Measurements from ENCODE around the gene ZSCAN10. TPM values are rescaled to one million over a fixed set of nuclear protein-coding genes. Genes with fewer than 3 reads are reported as not detected.

Gene ZSCAN10
- polyA plus RNA-seq, 1 donor from 2014 or later, result not detected

- Mint-ChIP-seq H3K36me3 (no peaks in the 10 kb centered on the region), H3K27ac (peak overlapping the region; percentile 2 to 47 (median 14)), H3K4me3 (peak overlapping the region; percentile 39 to 92 (median 84)), H3K9me3 (no peaks in the 10 kb centered on the region), H3K27me3 (no peaks in the 10 kb centered on the region), H3K4me1 (peaks cover 22 to 32% (median 24%) of the 10 kb centered on the region in 3 donors)
These were observed 2.9 kb upstream of the ZSCAN10 start for GRCh38 chr16:3101841-3102470.

- Mint-ChIP-seq H3K27ac (peak overlapping the region; percentile 14 to 47 (median 46)), H3K36me3 (no peaks in the 10 kb centered on the region), H3K9me3 (no peaks in the 10 kb centered on the region), H3K27me3 (no peaks in the 10 kb centered on the region), H3K4me1 (peaks cover 24 to 32% (median 24%) of the 10 kb centered on the region in 3 donors), H3K4me3 (peak overlapping the region; percentile 77 to 92 (median 84))
These were observed 2.1 kb upstream of the ZSCAN10 start for GRCh38 chr16:3101018-3101840.

- Mint-ChIP-seq H3K4me1 (peaks cover 22 to 33% (median 30%) of the 10 kb centered on the region in 3 donors), H3K4me3 (peak overlapping the region; percentile 77 to 93 (median 88)), H3K27me3 (no peaks in the 10 kb centered on the region), H3K27ac (peak overlapping the region; percentile 63 to 95 (median 84)), H3K36me3 (no peaks in the 10 kb centered on the region), H3K9me3 (no peaks in the 10 kb centered on the region)
These were observed 822 bp upstream of the ZSCAN10 start for GRCh38 chr16:3099732-3100499.

- Mint-ChIP-seq H3K27ac (peak overlapping the region in 1 of 3 donors; percentile 63), H3K4me3 (peak overlapping the region in 2 of 4 donors; percentile 12 to 84), H3K4me1 (peaks cover 26 to 38% (median 36%) of the 10 kb centered on the region in 3 donors), H3K9me3 (no peaks in the 10 kb centered on the region), H3K27me3 (no peaks in the 10 kb centered on the region), H3K36me3 (no peaks in the 10 kb centered on the region)
These were observed 269 bp upstream of the ZSCAN10 start for GRCh38 chr16:3099395-3099731.

GRCh38 chr16:3097266-3097665 is 1.8 kb downstream of the ZSCAN10 start:
- H3K36me3 Mint-ChIP-seq, result no peaks in the 10 kb centered on the region
- H3K27ac Mint-ChIP-seq, result no peak overlapping the region
- H3K4me1 Mint-ChIP-seq, result peaks cover 28 to 30% (median 30%) of the 10 kb centered on the region in 3 donors
- no peak overlapping the region for H3K4me3 Mint-ChIP-seq
- H3K27me3 Mint-ChIP-seq, result no peaks in the 10 kb centered on the region
- H3K9me3 Mint-ChIP-seq, result no peaks in the 10 kb centered on the region

GRCh38 chr16:3096362-3096761 is 2.7 kb downstream of the ZSCAN10 start:
- H3K4me1 Mint-ChIP-seq, result peaks cover 21 to 29% (median 26%) of the 10 kb centered on the region in 3 donors
- H3K27me3 Mint-ChIP-seq, result no peaks in the 10 kb centered on the region
- H3K36me3 Mint-ChIP-seq, result no peaks in the 10 kb centered on the region
- peak overlapping the region in 1 of 3 donors; percentile 85 for H3K27ac Mint-ChIP-seq
- no peaks in the 10 kb centered on the region for H3K9me3 Mint-ChIP-seq
- H3K4me3 Mint-ChIP-seq, result no peak overlapping the region

- Mint-ChIP-seq H3K27ac (peak overlapping the region in 1 of 3 donors; percentile 85), H3K4me1 (peaks cover 17 to 26% (median 22%) of the 10 kb centered on the region in 3 donors), H3K36me3 (no peaks in the 10 kb centered on the region), H3K9me3 (no peaks in the 10 kb centered on the region), H3K4me3 (peak overlapping the region in 2 of 4 donors; percentile 61 to 73), H3K27me3 (no peaks in the 10 kb centered on the region)
These were observed 3.2 kb downstream of the ZSCAN10 start for GRCh38 chr16:3095869-3096268.

- Mint-ChIP-seq H3K9me3 (no peaks in the 10 kb centered on the region), H3K4me3 (peak overlapping the region in 1 of 4 donors; percentile 0), H3K4me1 (peaks cover 13 to 17% (median 16%) of the 10 kb centered on the region in 3 donors), H3K36me3 (no peaks in the 10 kb centered on the region), H3K27ac (peak overlapping the region; percentile 47 to 83 (median 59)), H3K27me3 (no peaks in the 10 kb centered on the region)
These were observed 4.6 kb downstream of the ZSCAN10 start for GRCh38 chr16:3094289-3095027.

- Mint-ChIP-seq H3K4me1 (peaks cover 12 to 16% (median 13%) of the 10 kb centered on the region in 3 donors), H3K27ac (no peak overlapping the region), H3K4me3 (no peak overlapping the region), H3K36me3 (no peaks in the 10 kb centered on the region), H3K27me3 (peaks cover 3% of the 10 kb centered on the region), H3K9me3 (no peaks in the 10 kb centered on the region)
These were observed 6.6 kb downstream of the ZSCAN10 start for GRCh38 chr16:3092501-3092941.

GRCh38 chr16:3091551-3091950 is 7.5 kb downstream of the ZSCAN10 start:
- Mint-ChIP-seq H3K4me1 (peaks cover 12 to 14% (median 13%) of the 10 kb centered on the region in 3 donors), H3K27ac (no peak overlapping the region), H3K27me3 (peaks cover 3% of the 10 kb centered on the region), H3K9me3 (no peaks in the 10 kb centered on the region), H3K36me3 (no peaks in the 10 kb centered on the region), H3K4me3 (no peak overlapping the region)

- Mint-ChIP-seq H3K27ac (no peak overlapping the region), H3K4me1 (peaks cover 5 to 9% (median 6%) of the 10 kb centered on the region in 3 donors), H3K27me3 (peaks cover 3% of the 10 kb centered on the region), H3K36me3 (no peaks in the 10 kb centered on the region), H3K9me3 (no peaks in the 10 kb centered on the region), H3K4me3 (no peak overlapping the region)
These were observed 9.1 kb downstream of the ZSCAN10 start for GRCh38 chr16:3089717-3090592.

- H3K9me3 Mint-ChIP-seq, result no peaks in the 10 kb centered on the region
- no peaks in the 10 kb centered on the region for H3K36me3 Mint-ChIP-seq
- H3K4me1 Mint-ChIP-seq, result peaks cover 0 to 4% (median 0%) of the 10 kb centered on the region in 3 donors
- peaks cover 3% of the 10 kb centered on the region for H3K27me3 Mint-ChIP-seq
- no peak overlapping the region for H3K27ac Mint-ChIP-seq
- no peak overlapping the region for H3K4me3 Mint-ChIP-seq
These were observed 10.0 kb downstream of the ZSCAN10 start for GRCh38 chr16:3088925-3089716.

GRCh38 chr16:3088450-3088849 is 10.6 kb downstream of the ZSCAN10 start:
- Mint-ChIP-seq H3K27me3 (peaks cover 3% of the 10 kb centered on the region), H3K4me3 (no peak overlapping the region), H3K4me1 (peaks cover 0 to 4% (median 0%) of the 10 kb centered on the region in 3 donors), H3K27ac (no peak overlapping the region), H3K9me3 (no peaks in the 10 kb centered on the region), H3K36me3 (no peaks in the 10 kb centered on the region)
